Endothelial cell of coronary artery (primary cell): ENCODE data around the gene PLD4. TPM values are rescaled to one million over a fixed set of nuclear protein-coding genes. Genes with fewer than 3 reads are reported as not detected.

Experiments
- total RNA-seq: library from RNA; depleted of rRNA; stranded (reverse); fragments of >200 nt; gene quantifications from 2 replicates; pipeline ENCODE4 v1.2.3, GENCODE V29; 2014

PLD4 gene
- total RNA-seq = under 0.01 TPM in 2 replicates

GRCh38 chr14:104924421-104925213 is at the start of gene PLD4:
Gene PLD4 (plus strand): TSS chr14:104924879. CDS start chr14:104927141, 2,262 bp downstream.

GRCh38 chr14:104977681-104978653 is 53.3 kb downstream of the PLD4 start, which contains the start of gene AHNAK2:
Gene AHNAK2 (minus strand): TSS chr14:104978374. CDS start chr14:104978237, 137 bp downstream.

Other genes with a start within 250 kb of the PLD4 start
- gene INF2, start 235.3 kb upstream of the PLD4 start, total RNA-seq = 39.3 and 65.7 TPM in 2 replicates
- 1.4 and 7.4 TPM in 2 replicates for gene ADSS1, start 200.7 kb upstream of the PLD4 start, total RNA-seq
- 99.4 and 118 TPM in 2 replicates for gene SIVA1, start 171.7 kb upstream of the PLD4 start, total RNA-seq
- 191 and 220 TPM in 2 replicates for gene AKT1, start 129.1 kb upstream of the PLD4 start, total RNA-seq
- gene ZBTB42, start 123.8 kb upstream of the PLD4 start, total RNA-seq = 3.5 and 4.7 TPM in 2 replicates
- gene CEP170B, start 59.6 kb upstream of the PLD4 start, total RNA-seq = 13.8 and 17.7 TPM in 2 replicates
- gene AHNAK2, start 53.5 kb downstream of the PLD4 start, total RNA-seq = 66.2 and 78.0 TPM in 2 replicates
- gene CLBA1, start 60.9 kb downstream of the PLD4 start, total RNA-seq = 5.2 and 6.8 TPM in 2 replicates
- 29.9 and 38.1 TPM in 2 replicates for gene CDCA4, start 96.2 kb downstream of the PLD4 start, total RNA-seq
- gene GPR132, start 140.6 kb downstream of the PLD4 start, total RNA-seq = 0.18 TPM in 1 of 2 replicates, not detected in the other
- 96.3 and 97.8 TPM in 2 replicates for gene JAG2, start 243.9 kb downstream of the PLD4 start, total RNA-seq